Esophagus squamous epithelium (tissue), 5 donors: ENCODE results near the gene NOL9. TPM values are rescaled to one million over a fixed set of nuclear protein-coding genes. Genes with fewer than 3 reads are reported as not detected.
A peak's percentile ranks its signal among the peaks of the same experiment; 100 is the strongest.

ENCODE experiments used
- DNase-seq: peaks from one replicate; lab custom pipeline; 2025; lab: John Stamatoyannopoulos, UW
- H3K27ac ChIP-seq, 4 donors: fragments of 200-600 bp; sonication (generic); one replicate each; pipeline ENCODE4 v1.5.1; 2016 to 2019; ENCODE audit warnings: mild to moderate bottlenecking in 1 of 4
- H3K27me3 ChIP-seq, 4 donors: fragments of 200-600 bp; sonication (generic); 1 replicate in 3 of 4; 2 replicates in 1 of 4; pipeline versions ENCODE4 v1.5.1 to v1.6.0; 2017 to 2021; ENCODE audit warnings: antibody characterized with exemption in 1 of 4
- H3K36me3 ChIP-seq, 3 donors: fragments of 200-600 bp; sonication (generic); one replicate each; pipeline ENCODE4 v1.5.1; 2016 to 2019
- H3K4me1 ChIP-seq, 3 donors: fragments of 200-600 bp; sonication (generic); one replicate each; pipeline ENCODE4 v1.5.1; 2017 to 2019
- H3K4me3 ChIP-seq, 4 donors: fragments of 200-600 bp; sonication (generic); 1 replicate in 3 of 4; 2 replicates in 1 of 4; pipeline ENCODE4 v1.5.1; 2016 to 2019; ENCODE audit warnings: mild to moderate bottlenecking in 2 of 4, moderate library complexity in 1 of 4
- H3K9me3 ChIP-seq, 3 donors: fragments of 200-600 bp; sonication (generic); one replicate each; pipeline ENCODE4 v1.5.1; 2016 to 2019
- CTCF ChIP-seq, 6 experiments: fragments of 450-650 bp in 4 of 6; fragments of 200-600 bp in 2 of 6; sonication (generic) in 2 of 6; IDR thresholded peaks; one replicate each; pipeline ENCODE4 v1.5.1; 2016 to 2019; ENCODE audit warnings: antibody characterized with exemption in 6 of 6, mild to moderate bottlenecking in 4 of 6, moderate library complexity in 4 of 6
- POLR2A ChIP-seq, 4 donors: fragments of 450-650 bp; IDR thresholded peaks; one replicate each; pipeline ENCODE4 v1.6.1; 2017; ENCODE audit warnings: antibody characterized with exemption in 4 of 4, mild to moderate bottlenecking in 4 of 4, moderate library complexity in 3 of 4
- WGBS, 2 donors: methylation state at CpG; one replicate each; pipeline ENCODE4 v1.1.5; 2018; 5-methylcytosine and 5-hydroxymethylcytosine counted together
- intact Hi-C: fragments of 100-400 bp; cut with DNase I; formaldehyde crosslinking; loops from one replicate; pipeline ENCODE4 v1.15.0; 2022
- total RNA-seq, 4 donors: library from RNA; depleted of rRNA; stranded (reverse); fragments of >200 nt; gene quantifications; one replicate each; pipeline ENCODE4 v1.1.0, GENCODE V29; 2016
- donor health status: DM: yes; HTN: yes; CAD: no.

NOL9 gene
- total RNA-seq, 4 donors from 2014 or later, result 13.0 to 36.4 (median 22.3) TPM

GRCh38 chr1:6488602-6489382 lies 65.5 kb downstream of the NOL9 start:
- no peaks in the 10 kb centered on the region for H3K36me3 ChIP-seq
- H3K27me3 ChIP-seq, result peaks cover 0 to 42% (median 0%) of the 10 kb centered on the region in 4 donors
- H3K4me1 ChIP-seq, result peaks cover 40 to 99% (median 62%) of the 10 kb centered on the region in 3 donors
- no peak for DNase-seq
- peak overlapping the region; percentile 90 to 97 (median 93) for H3K27ac ChIP-seq
- 60 to 80% methylated on average over 1 to 2 of the region's 13 CpGs for WGBS, 2 donors
- H3K4me3 ChIP-seq, result peak overlapping the region; percentile 71 to 80 (median 78)
- no peak for TF ChIP-seq CTCF (IDR thresholded peaks at IDR 0.05)
- peak in 1 of 4 donors; percentile 50 for TF ChIP-seq POLR2A (IDR thresholded peaks at IDR 0.05)
- intact Hi-C loops, result no loop called here
- H3K9me3 ChIP-seq, result no peaks in the 10 kb centered on the region

GRCh38 chr1:6487804-6488484 lies 66.4 kb downstream of the NOL9 start:
- Histone ChIP-seq H3K4me1 (peaks cover 40 to 100% (median 62%) of the 10 kb centered on the region in 3 donors), H3K27ac (peak overlapping the region; percentile 90 to 97 (median 93)), H3K27me3 (peaks cover 0 to 42% (median 0%) of the 10 kb centered on the region in 4 donors), H3K4me3 (peak overlapping the region in 1 of 4 donors; percentile 79), H3K36me3 (no peaks in the 10 kb centered on the region), H3K9me3 (no peaks in the 10 kb centered on the region)
- intact Hi-C loops, result no loop called here
- WGBS, 2 donors, result 79 to 80% methylated on average over 9 to 10 of the region's 14 CpGs
- no peak for DNase-seq
- TF ChIP-seq POLR2A (IDR thresholded peaks at IDR 0.05), result no peak
- peak in 1 of 6 experiments; percentile 4 for TF ChIP-seq CTCF (IDR thresholded peaks at IDR 0.05)

GRCh38 chr1:6486433-6487011 lies 67.8 kb downstream of the NOL9 start:
- 4 to 7% methylated on average over 3 to 8 of the region's 15 CpGs for WGBS, 2 donors
- intact Hi-C loops, result no loop called here

GRCh38 chr1:6485168-6486101 lies 68.9 kb downstream of the NOL9 start:
- TF ChIP-seq POLR2A (IDR thresholded peaks at IDR 0.05) (no peak), CTCF (IDR thresholded peaks at IDR 0.05) (no peak)
- no CpG with 5 or more reads among the region's 80 CpGs for WGBS, 2 donors
- Histone ChIP-seq H3K36me3 (no peaks in the 10 kb centered on the region), H3K27me3 (peaks cover 0 to 38% (median 0%) of the 10 kb centered on the region in 4 donors), H3K9me3 (no peaks in the 10 kb centered on the region), H3K4me1 (peaks cover 25 to 77% (median 44%) of the 10 kb centered on the region in 3 donors), H3K4me3 (peak overlapping the region; percentile 49 to 69 (median 65)), H3K27ac (peak overlapping the region; percentile 59 to 97 (median 93))
- intact Hi-C loops, result no loop called here
- no peak for DNase-seq

More at GRCh38 chr1:6486433-6487011, 67.8 kb downstream of the NOL9 start:
- no peaks in the 10 kb centered on the region for H3K36me3 ChIP-seq
- peak overlapping the region; percentile 49 to 69 (median 65) for H3K4me3 ChIP-seq
- no peak for DNase-seq
- H3K27ac ChIP-seq, result peak overlapping the region; percentile 69 to 97 (median 93)
- TF ChIP-seq CTCF (IDR thresholded peaks at IDR 0.05) (peak; percentile 80 to 95 (median 89)), POLR2A (IDR thresholded peaks at IDR 0.05) (peak in 1 of 4 donors; percentile 11)
- H3K27me3 ChIP-seq, result peaks cover 0 to 42% (median 0%) of the 10 kb centered on the region in 4 donors
- peaks cover 30 to 87% (median 55%) of the 10 kb centered on the region in 3 donors for H3K4me1 ChIP-seq
- H3K9me3 ChIP-seq, result no peaks in the 10 kb centered on the region
